ENCODE measurements around the gene ACY1. TPM values are rescaled to one million over a fixed set of nuclear protein-coding genes. Genes with fewer than 3 reads are reported as not detected.
A peak's percentile ranks its signal among the peaks of the same experiment; 100 is the strongest.

ACY1 gene
- total RNA-seq, 1 donor from 2014 or later = 26.7 TPM

DNA sequence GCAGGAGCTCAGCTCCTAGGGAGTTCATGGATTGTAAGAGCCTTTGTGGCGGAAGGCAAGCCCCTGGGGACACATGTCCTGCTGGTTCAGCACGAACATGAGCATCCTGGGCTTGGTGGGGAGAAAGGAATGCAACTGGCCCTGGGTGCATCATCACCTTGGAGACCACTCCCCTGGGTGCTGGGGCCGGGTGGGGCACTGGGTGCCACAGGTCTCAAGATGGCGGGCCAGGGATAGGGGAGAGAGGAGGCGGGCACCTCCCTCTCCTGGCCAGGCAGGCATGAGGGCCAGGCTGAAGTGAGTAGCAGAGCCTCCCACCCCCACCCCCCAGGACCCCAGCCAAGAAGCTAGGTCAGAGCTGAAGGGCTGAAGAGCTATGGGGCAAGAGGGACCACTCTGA, 16.8 kb upstream of the ACY1 start:
- ATAC-seq (ENCODE audit: low read depth) (no peak), DNase-seq (no peak)
- peaks cover 15% of the 10 kb centered on the region for H3K4me1 Mint-ChIP-seq
- intact Hi-C loops (cut with micrococcal nuclease) = no loop called here
- TF ChIP-seq, protein P1, sequence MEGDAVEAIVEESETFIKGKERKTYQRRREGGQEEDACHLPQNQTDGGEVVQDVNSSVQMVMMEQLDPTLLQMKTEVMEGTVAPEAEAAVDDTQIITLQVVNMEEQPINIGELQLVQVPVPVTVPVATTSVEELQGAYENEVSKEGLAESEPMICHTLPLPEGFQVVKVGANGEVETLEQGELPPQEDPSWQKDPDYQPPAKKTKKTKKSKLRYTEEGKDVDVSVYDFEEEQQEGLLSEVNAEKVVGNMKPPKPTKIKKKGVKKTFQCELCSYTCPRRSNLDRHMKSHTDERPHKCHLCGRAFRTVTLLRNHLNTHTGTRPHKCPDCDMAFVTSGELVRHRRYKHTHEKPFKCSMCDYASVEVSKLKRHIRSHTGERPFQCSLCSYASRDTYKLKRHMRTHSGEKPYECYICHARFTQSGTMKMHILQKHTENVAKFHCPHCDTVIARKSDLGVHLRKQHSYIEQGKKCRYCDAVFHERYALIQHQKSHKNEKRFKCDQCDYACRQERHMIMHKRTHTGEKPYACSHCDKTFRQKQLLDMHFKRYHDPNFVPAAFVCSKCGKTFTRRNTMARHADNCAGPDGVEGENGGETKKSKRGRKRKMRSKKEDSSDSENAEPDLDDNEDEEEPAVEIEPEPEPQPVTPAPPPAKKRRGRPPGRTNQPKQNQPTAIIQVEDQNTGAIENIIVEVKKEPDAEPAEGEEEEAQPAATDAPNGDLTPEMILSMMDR (IDR thresholded peaks at IDR 0.05) = no peak
- no peak overlapping the region for H3K27ac Mint-ChIP-seq
- H3K9me3 Mint-ChIP-seq = no peaks in the 10 kb centered on the region
- H3K27me3 Mint-ChIP-seq = peaks cover 5% of the 10 kb centered on the region
- H3K4me3 Mint-ChIP-seq = peak overlapping the region; percentile 77
- ChIA-PET CTCF (no interaction called here), POLR2A (interaction anchor here (0.6 to 1.8 kb wide), 4 partner anchors 8 to 582 kb away, joined by 3 to 6 read pairs (median 4); partner anchors contain the start of genes ABHD14A, ACY1 and RRP9)
- H3K36me3 Mint-ChIP-seq (ENCODE audit: low read depth) = peaks cover 1% of the 10 kb centered on the region

- H3K4me1 Mint-ChIP-seq = peaks cover 15% of the 10 kb centered on the region
- H3K9me3 Mint-ChIP-seq = no peaks in the 10 kb centered on the region
- H3K27ac Mint-ChIP-seq = no peak overlapping the region
- peaks cover 5% of the 10 kb centered on the region for H3K27me3 Mint-ChIP-seq
- H3K36me3 Mint-ChIP-seq (ENCODE audit: low read depth) = peaks cover 1% of the 10 kb centered on the region
- ChIA-PET CTCF (interaction anchor here (1.4 kb wide), 1 partner anchor 24 kb away, joined by 3 read pairs; the partner anchor contains the start of gene PARP3), POLR2A (interaction anchor here (0.6 to 2.4 kb wide), 6 partner anchors 8 to 583 kb away, joined by 3 to 7 read pairs (median 4); partner anchors contain the start of genes ABHD14A, ACY1, PARP3 and RPL29)
- peak; percentile 70 for ATAC-seq (ENCODE audit: low read depth)
- TF ChIP-seq, protein P1 (IDR thresholded peaks at IDR 0.05) = no peak
- intact Hi-C loops (cut with micrococcal nuclease) = loop anchor here (1.0 kb wide), 1 partner anchor 11 kb away; no protein-coding TSS in a partner anchor
- peak; percentile 39 for DNase-seq
- H3K4me3 Mint-ChIP-seq = peak overlapping the region; percentile 77
Measured at GRCh38 chr3:51966922-51967383, 16.4 kb upstream of the ACY1 start.

DNA sequence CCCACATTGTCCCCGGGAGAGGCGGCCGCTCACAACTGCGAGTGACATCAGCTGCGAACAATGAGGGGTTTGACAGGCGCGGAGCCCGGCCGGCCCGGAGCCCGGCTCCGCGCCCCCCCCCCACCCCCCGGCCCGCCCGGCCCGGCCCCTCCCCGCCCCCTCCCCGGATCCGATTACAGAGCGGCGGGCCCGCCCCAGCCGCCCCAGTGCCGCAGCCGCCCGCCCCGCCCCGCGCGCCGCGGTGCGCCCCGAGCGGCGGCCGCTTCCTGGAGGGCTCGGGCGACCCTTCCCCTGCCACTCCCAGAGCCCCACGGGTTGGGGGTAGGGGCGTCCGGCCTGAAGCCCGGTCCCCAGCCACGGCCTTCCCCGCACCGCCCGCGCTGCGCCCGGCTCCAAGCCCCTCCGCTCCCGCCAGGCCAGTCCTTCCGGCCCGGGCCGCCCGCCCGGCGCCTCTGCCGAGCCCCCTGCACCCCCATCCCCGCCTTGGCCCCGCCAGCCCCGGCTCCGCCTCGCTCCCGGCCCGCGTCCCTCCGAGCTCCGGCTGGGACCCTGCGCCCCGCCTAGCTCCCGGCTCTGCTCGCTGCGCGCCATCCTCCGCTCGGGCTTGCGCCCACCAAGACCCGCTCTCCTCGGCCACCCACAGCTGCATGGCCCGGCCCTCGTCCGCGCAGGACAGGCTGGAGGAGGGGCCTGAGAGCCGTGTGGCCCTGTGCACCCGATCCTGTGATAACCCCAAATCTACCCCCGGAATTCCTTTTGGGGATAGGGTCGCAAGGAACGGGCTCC, 15.8 kb upstream of the ACY1 start, which contains the start of gene PCBP4:
Gene PCBP4, minus strand, starts transcription at position 71 of the 786 bp plus-strand sequence. CDS start 6,214 bp downstream, outside the sequence.
- peaks cover 1% of the 10 kb centered on the region for H3K36me3 Mint-ChIP-seq (ENCODE audit: low read depth)
- H3K4me1 Mint-ChIP-seq = peaks cover 16% of the 10 kb centered on the region
- DNase-seq (peak; percentile 42), ATAC-seq (ENCODE audit: low read depth) (peak; percentile 77)
- H3K27me3 Mint-ChIP-seq = peaks cover 5% of the 10 kb centered on the region
- peak within 1 kb of the TSS; percentile 85 for H3K4me3 Mint-ChIP-seq
- intact Hi-C loops (cut with micrococcal nuclease) = loop anchor here (1.0 kb wide), 1 partner anchor 11 kb away; no protein-coding TSS in a partner anchor
- TF ChIP-seq, protein P1 (IDR thresholded peaks at IDR 0.05) = no peak
- H3K27ac Mint-ChIP-seq = peak within 1 kb of the TSS; percentile 66
- ChIA-PET POLR2A (interaction anchor here (0.6 to 2.4 kb wide), 6 partner anchors 15 to 467 kb away, joined by 3 to 7 read pairs (median 5); partner anchors contain the start of genes ACY1, PARP3, RPL29 and RRP9), CTCF (interaction anchor here (1.4 kb wide), 1 partner anchor 25 kb away, joined by 3 read pairs; the partner anchor contains the start of gene PARP3)
- no peaks in the 10 kb centered on the region for H3K9me3 Mint-ChIP-seq

GRCh38 chr3:51968170-51968775, 15.1 kb upstream of the ACY1 start:
- TF ChIP-seq, protein P1 (IDR thresholded peaks at IDR 0.05) = no peak
- DNase-seq = no peak
- peak overlapping the region; percentile 85 for H3K4me3 Mint-ChIP-seq
- no peaks in the 10 kb centered on the region for H3K9me3 Mint-ChIP-seq
- POLR2A ChIA-PET = interaction anchor here (0.6 to 2.4 kb wide), 4 partner anchors 14 to 564 kb away, joined by 3 to 7 read pairs (median 5); partner anchors contain the start of genes ACY1 and RPL29
- CTCF ChIA-PET = interaction anchor here (1.4 kb wide), 1 partner anchor 26 kb away, joined by 3 read pairs; the partner anchor contains the start of gene PARP3
- peaks cover 5% of the 10 kb centered on the region for H3K27me3 Mint-ChIP-seq
- peaks cover 17% of the 10 kb centered on the region for H3K4me1 Mint-ChIP-seq
- ATAC-seq (ENCODE audit: low read depth) = no peak
- intact Hi-C loops (cut with micrococcal nuclease) = no loop called here
- peaks cover 1% of the 10 kb centered on the region for H3K36me3 Mint-ChIP-seq (ENCODE audit: low read depth)
- no peak overlapping the region for H3K27ac Mint-ChIP-seq

Measured in activated B cell treated with CpG ODN at 0.5 μM for 24 hours (primary cell).